IPS-20b (cell line): ENCODE measurements around the gene DOCK4.

Experiments used
- H3K27ac ChIP-seq: one replicate; pipeline ENCODE4 v1.5.1; 2013; ENCODE audit warnings: low read length
- H3K27me3 ChIP-seq: 2 replicates; pipeline ENCODE4 v1.6.1; 2013; ENCODE audit warnings: mild to moderate bottlenecking, low read length, inconsistent platforms; ENCODE audit not compliant: insufficient read depth
- H3K36me3 ChIP-seq: 2 replicates; pipeline ENCODE4 v1.6.1; 2013; ENCODE audit warnings: low read depth, mild to moderate bottlenecking, inconsistent platforms, low read length, moderate library complexity; ENCODE audit not compliant: insufficient read depth
- H3K4me1 ChIP-seq: 2 replicates; pipeline ENCODE4 v1.6.1; 2013; ENCODE audit warnings: mild to moderate bottlenecking, control low read depth, inconsistent platforms, low read length, moderate library complexity; ENCODE audit not compliant: insufficient read depth
- H3K4me3 ChIP-seq: 2 replicates; pipeline ENCODE4 v1.5.1; 2013; ENCODE audit warnings: mild to moderate bottlenecking, low read length, inconsistent platforms
- H3K9ac ChIP-seq: 2 replicates; pipeline ENCODE4 v1.6.1; 2013; ENCODE audit warnings: low read depth, mild to moderate bottlenecking, inconsistent platforms, low read length, moderate library complexity
- H3K9me3 ChIP-seq: 2 replicates; pipeline ENCODE4 v1.6.1; 2013; ENCODE audit warnings: mild to moderate bottlenecking, low read depth, low read length, inconsistent platforms; ENCODE audit not compliant: insufficient read depth

The DOCK4 gene

GRCh38 chr7:111789870-111790269 lies 416.3 kb downstream of the DOCK4 start:
- Histone ChIP-seq H3K36me3 (no peaks in the 10 kb centered on the region; the same call in 1 of the 2 replicates), H3K4me3 (no peak overlapping the region), H3K27ac (no peak overlapping the region), H3K27me3 (no peaks in the 10 kb centered on the region), H3K9ac (no peak overlapping the region), H3K9me3 (peaks cover 8% of the 10 kb centered on the region), H3K4me1 (peaks cover 13% of the 10 kb centered on the region)

GRCh38 chr7:111789048-111789320 lies 417.2 kb downstream of the DOCK4 start:
- Histone ChIP-seq H3K27ac (no peak overlapping the region), H3K36me3 (no peaks in the 10 kb centered on the region; the same call in 1 of the 2 replicates), H3K4me3 (no peak overlapping the region), H3K4me1 (peaks cover 21% of the 10 kb centered on the region), H3K9ac (no peak overlapping the region), H3K9me3 (peaks cover 2% of the 10 kb centered on the region; the same call in 1 of the 2 replicates), H3K27me3 (no peaks in the 10 kb centered on the region)

GRCh38 chr7:111788286-111789047 lies 417.7 kb downstream of the DOCK4 start:
- peaks cover 21% of the 10 kb centered on the region for H3K4me1 ChIP-seq
- H3K27ac ChIP-seq: no peak overlapping the region
- H3K9ac ChIP-seq: no peak overlapping the region
- H3K4me3 ChIP-seq: no peak overlapping the region
- no peaks in the 10 kb centered on the region; the same call in 1 of the 2 replicates for H3K36me3 ChIP-seq
- H3K9me3 ChIP-seq: no peaks in the 10 kb centered on the region
- H3K27me3 ChIP-seq: no peaks in the 10 kb centered on the region

- H3K9me3 ChIP-seq: no peaks in the 10 kb centered on the region
- no peak overlapping the region for H3K4me3 ChIP-seq
- H3K27ac ChIP-seq: no peak overlapping the region
- H3K36me3 ChIP-seq: no peaks in the 10 kb centered on the region; the same call in 1 of the 2 replicates
- peaks cover 21% of the 10 kb centered on the region for H3K4me1 ChIP-seq
- no peak overlapping the region for H3K9ac ChIP-seq
- H3K27me3 ChIP-seq: no peaks in the 10 kb centered on the region
Measured at GRCh38 chr7:111787741-111788140, 418.5 kb downstream of the DOCK4 start.

- no peaks in the 10 kb centered on the region for H3K9me3 ChIP-seq
- peaks cover 21% of the 10 kb centered on the region for H3K4me1 ChIP-seq
- no peak overlapping the region for H3K9ac ChIP-seq
- H3K36me3 ChIP-seq: no peaks in the 10 kb centered on the region; the same call in 1 of the 2 replicates
- H3K4me3 ChIP-seq: no peak overlapping the region
- H3K27ac ChIP-seq: no peak overlapping the region
- no peaks in the 10 kb centered on the region for H3K27me3 ChIP-seq
Measured at GRCh38 chr7:111787099-111787498, 419.1 kb downstream of the DOCK4 start.

- H3K4me1 ChIP-seq: peaks cover 21% of the 10 kb centered on the region
- no peak overlapping the region for H3K4me3 ChIP-seq
- no peaks in the 10 kb centered on the region; the same call in 1 of the 2 replicates for H3K36me3 ChIP-seq
- no peaks in the 10 kb centered on the region for H3K27me3 ChIP-seq
- H3K9ac ChIP-seq: no peak overlapping the region
- H3K27ac ChIP-seq: no peak overlapping the region
- H3K9me3 ChIP-seq: no peaks in the 10 kb centered on the region
Measured at GRCh38 chr7:111785076-111785475, 421.1 kb downstream of the DOCK4 start.

- no peaks in the 10 kb centered on the region for H3K36me3 ChIP-seq
- H3K27me3 ChIP-seq: no peaks in the 10 kb centered on the region
- H3K9me3 ChIP-seq: no peaks in the 10 kb centered on the region
- H3K4me3 ChIP-seq: no peak overlapping the region
- H3K27ac ChIP-seq: no peak overlapping the region
- no peak overlapping the region for H3K9ac ChIP-seq
- peaks cover 21% of the 10 kb centered on the region for H3K4me1 ChIP-seq
Measured at GRCh38 chr7:111784296-111784695, 421.9 kb downstream of the DOCK4 start.

GRCh38 chr7:111783854-111784253 lies 422.3 kb downstream of the DOCK4 start:
- no peak overlapping the region for H3K27ac ChIP-seq
- no peaks in the 10 kb centered on the region for H3K27me3 ChIP-seq
- no peak overlapping the region for H3K9ac ChIP-seq
- no peaks in the 10 kb centered on the region for H3K36me3 ChIP-seq
- H3K4me3 ChIP-seq: no peak overlapping the region
- peaks cover 21% of the 10 kb centered on the region for H3K4me1 ChIP-seq
- no peaks in the 10 kb centered on the region for H3K9me3 ChIP-seq

- Histone ChIP-seq H3K9me3 (no peaks in the 10 kb centered on the region), H3K4me1 (peaks cover 14% of the 10 kb centered on the region), H3K9ac (no peak overlapping the region), H3K4me3 (no peak overlapping the region), H3K27me3 (no peaks in the 10 kb centered on the region), H3K36me3 (peaks cover 9% of the 10 kb centered on the region; the same call in 1 of the 2 replicates), H3K27ac (no peak overlapping the region)
Measured at GRCh38 chr7:111780527-111780926, 425.7 kb downstream of the DOCK4 start.

GRCh38 chr7:111775206-111775605 lies 431.0 kb downstream of the DOCK4 start:
- no peak overlapping the region for H3K9ac ChIP-seq

GRCh38 chr7:111772716-111773115 lies 433.5 kb downstream of the DOCK4 start:
- no peaks in the 10 kb centered on the region for H3K9me3 ChIP-seq
- H3K9ac ChIP-seq: no peak overlapping the region
- no peak overlapping the region for H3K27ac ChIP-seq
- H3K36me3 ChIP-seq: peaks cover 4% of the 10 kb centered on the region; the same call in 1 of the 2 replicates
- H3K27me3 ChIP-seq: no peaks in the 10 kb centered on the region
- peaks cover 12% of the 10 kb centered on the region; the same call in 1 of the 2 replicates for H3K4me1 ChIP-seq
- H3K4me3 ChIP-seq: no peak overlapping the region

More at GRCh38 chr7:111775206-111775605, 431.0 kb downstream of the DOCK4 start:
- H3K4me1 ChIP-seq: peaks cover 9% of the 10 kb centered on the region; the same call in 1 of the 2 replicates
- H3K9me3 ChIP-seq: no peaks in the 10 kb centered on the region
- H3K4me3 ChIP-seq: no peak overlapping the region
- no peaks in the 10 kb centered on the region for H3K27me3 ChIP-seq
- H3K36me3 ChIP-seq: peaks cover 9% of the 10 kb centered on the region; the same call in 1 of the 2 replicates
- H3K27ac ChIP-seq: no peak overlapping the region

- H3K27me3 ChIP-seq: no peaks in the 10 kb centered on the region
- no peak overlapping the region for H3K9ac ChIP-seq
- H3K4me1 ChIP-seq: peaks cover 12% of the 10 kb centered on the region; the same call in 1 of the 2 replicates
- no peak overlapping the region for H3K4me3 ChIP-seq
- no peaks in the 10 kb centered on the region for H3K9me3 ChIP-seq
- no peaks in the 10 kb centered on the region for H3K36me3 ChIP-seq
- H3K27ac ChIP-seq: no peak overlapping the region
Measured at GRCh38 chr7:111771638-111772037, 434.6 kb downstream of the DOCK4 start.
